HG03103 (cell line): ENCODE data around the gene TBL1X.

Experiments used
- ATAC-seq: cut with Tn5 transposase; IDR thresholded peaks from one replicate; pipeline ENCODE4 v1.9.1; 2021; ENCODE audit warnings: low read depth; ENCODE audit not compliant: unreplicated experiment

The TBL1X gene

GRCh38 chrX:9656277-9656676 lies 191.4 kb downstream of the TBL1X start:
- ATAC-seq = no peak

- no peak for ATAC-seq
Measured at GRCh38 chrX:9656871-9657270, 192.0 kb downstream of the TBL1X start.

DNA sequence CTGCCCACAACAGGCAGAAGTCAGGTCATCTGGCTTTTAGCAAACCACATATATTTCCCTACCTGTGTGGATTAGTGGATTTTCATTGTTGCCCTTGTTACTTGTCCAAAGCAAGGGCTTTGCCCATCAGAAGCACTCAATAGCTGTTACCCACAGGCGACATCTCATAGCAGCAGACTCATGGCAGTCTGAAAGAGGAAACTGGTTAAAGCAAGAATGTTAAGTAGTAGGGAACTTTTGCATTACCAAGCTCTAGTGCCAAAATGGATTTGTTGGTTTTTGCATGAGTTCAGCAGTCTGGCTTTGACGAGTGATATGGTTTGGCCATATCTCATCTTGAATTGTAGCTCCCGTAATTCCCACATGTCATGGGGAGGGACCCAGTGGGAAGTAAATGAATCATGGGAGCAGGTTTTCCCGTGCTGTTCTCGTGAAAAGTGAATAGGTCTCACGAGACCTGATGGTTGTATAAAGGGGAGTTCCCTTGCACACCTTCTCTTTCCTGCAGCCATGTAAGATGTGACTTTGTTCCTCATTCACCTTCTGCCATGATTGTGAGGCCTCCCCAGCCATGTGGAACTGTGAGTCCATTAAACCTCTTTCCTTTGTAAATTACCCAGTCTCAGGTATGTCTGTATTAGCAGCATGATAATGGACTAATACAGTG lies 192.9 kb downstream of the TBL1X start:
- ATAC-seq = no peak

DNA sequence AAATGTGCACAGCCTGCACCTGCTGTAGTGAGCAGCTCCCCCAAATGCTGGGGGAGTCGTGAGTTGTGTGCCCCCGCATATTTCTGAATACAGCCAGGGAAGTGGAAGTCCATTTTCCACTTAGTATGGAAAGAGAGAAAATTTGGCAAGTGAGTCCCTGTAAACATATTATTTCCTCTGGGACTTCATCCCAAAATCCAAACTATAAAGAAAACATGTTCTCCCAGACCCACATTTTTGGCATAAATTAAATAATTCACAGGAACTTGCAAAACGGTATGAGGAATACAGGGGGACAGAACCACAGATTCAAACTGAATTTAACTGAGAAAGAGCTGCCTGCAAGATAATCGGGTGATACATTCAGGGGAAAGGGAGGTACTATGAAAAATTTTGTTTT lies 193.6 kb downstream of the TBL1X start:
- no peak for ATAC-seq

DNA sequence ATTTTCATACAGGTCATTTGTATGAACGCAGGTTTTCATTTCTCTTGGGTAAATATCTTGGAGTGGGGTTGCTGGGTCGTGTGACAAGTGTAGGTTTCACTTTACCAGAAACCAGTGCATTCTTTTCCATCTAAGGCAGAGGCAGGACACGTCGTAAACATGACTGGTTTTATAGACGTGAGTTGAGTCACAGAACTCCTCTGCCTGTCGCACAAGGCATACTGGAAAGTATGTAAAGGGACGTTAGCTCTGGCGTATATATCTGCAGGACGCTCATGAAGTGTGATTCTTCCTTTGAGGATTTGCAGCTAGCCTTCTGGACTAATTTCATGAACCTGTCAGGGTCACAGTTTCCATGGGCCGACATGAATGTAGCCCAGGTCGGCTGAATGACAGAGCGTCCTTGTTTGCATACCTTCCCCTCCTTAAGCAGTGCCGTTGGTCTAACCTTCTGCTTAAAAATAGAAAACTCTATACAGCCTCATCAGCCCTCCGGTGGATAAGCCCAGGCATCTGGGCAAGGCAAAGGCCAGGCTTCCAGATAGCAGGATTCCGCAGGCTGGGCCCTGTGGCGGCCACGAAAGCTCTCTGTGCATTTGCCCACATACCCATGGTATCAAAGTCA lies 194.8 kb downstream of the TBL1X start:
- ATAC-seq = no peak

- ATAC-seq = no peak
Measured at GRCh38 chrX:9662148-9662547, 197.3 kb downstream of the TBL1X start.

GRCh38 chrX:9663216-9663615 lies 198.4 kb downstream of the TBL1X start:
- no peak for ATAC-seq

DNA sequence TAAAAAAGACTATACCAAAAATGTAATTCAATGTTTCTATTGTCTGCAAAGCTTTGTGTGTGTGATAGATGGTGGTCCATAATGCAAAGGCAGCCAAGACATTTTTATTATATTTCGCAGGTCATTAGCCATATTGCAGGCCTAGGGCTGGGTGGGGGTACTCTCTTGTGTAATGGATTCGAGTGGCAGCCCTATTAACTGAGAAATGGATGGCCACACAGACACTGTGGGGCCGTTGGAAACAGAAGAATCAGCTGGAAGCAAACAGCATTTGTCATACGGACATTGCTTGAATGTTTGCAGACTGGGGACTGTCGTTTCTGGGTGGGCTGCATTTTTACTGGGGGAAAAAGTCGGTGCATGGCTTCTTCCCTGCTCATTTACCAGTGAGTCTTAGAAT lies 199.4 kb downstream of the TBL1X start:
- ATAC-seq = no peak

DNA sequence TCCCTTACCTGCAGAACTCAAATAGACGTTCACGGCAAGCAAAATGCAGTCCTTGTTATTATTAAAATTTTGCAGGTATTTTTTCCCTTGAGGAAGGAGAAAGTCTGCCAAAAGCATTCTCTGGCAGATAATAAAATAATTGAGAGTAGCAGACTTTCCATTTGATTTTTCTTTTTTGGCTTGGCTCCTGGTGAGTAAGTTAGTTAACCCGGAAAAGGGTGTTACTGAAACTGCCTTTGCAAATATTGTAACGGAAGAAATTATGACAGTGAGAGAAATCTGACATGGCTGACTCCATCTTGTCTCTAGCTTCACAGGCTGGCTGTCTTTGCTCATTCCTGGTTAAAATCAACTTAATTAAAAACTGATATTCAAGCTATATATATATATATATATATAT lies 200.3 kb downstream of the TBL1X start:
- ATAC-seq = no peak

DNA sequence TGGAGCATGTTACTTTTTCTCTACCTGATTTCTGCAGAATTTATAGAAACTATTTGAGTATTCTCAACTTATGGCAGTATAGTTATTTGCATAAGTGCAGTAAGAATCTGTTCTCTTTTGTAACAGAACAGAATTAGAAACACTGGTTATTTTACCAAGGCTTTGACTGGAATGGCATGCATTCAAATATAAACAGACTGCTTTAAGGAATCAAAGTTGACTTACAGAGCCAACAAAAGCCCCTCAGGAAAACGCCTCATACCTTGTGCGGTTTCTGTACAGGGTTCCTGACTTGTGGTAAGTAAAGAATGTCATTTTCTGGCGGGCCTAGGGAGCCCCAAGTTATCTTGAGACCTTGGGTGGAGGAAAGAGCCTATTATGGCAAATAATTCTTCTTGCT lies 203.7 kb downstream of the TBL1X start:
- no peak for ATAC-seq

DNA sequence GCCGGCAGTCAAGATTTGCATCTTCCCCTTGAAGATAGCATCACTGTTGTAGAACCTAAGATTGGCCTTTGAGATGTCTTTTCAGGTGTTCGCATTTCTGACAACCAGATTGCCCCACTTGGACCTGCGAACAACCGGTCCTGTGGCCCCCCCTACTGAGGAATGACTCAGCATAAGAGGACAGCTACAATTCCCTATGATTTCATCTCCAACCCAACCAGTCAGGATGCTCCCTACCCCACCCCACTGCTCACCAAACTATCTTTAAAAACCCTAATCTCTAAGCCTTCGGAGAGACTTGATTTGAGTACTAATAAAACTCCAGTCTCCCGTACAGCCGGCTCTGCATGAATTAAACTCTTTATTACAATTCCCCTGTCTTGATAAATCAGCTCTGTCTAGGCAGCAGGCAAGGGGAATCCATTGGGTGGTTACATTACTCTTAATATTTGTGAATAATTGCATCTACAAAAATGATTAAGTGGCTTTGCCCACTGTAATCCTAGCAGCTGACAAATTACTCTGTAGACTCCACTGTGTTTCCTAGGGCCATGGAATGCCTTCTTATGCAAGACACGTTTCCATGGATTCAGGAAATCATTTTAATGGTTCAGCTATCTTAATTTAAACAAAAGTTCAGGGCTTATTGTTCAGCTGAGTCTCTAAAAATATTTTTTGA lies 205.4 kb downstream of the TBL1X start:
- ATAC-seq = no peak

DNA sequence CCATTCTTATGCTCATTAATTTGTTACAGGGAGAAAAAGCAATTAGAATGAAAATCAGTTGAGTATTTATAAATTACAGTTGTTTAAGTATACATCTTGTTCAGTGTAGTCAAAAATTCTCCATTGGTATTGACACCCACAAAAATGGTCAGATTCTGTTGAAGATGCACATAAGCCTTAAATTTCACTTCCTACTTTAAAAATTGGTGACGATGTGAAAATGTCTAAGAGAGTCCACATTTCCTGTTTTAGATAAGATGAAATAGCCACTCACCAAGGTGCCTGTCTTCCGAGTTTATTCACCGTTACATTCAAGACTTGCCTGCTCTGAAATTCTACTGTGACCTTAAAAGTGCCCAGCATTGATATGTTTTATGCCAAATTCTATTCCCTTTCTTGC lies 207.1 kb downstream of the TBL1X start:
- ATAC-seq = no peak

DNA sequence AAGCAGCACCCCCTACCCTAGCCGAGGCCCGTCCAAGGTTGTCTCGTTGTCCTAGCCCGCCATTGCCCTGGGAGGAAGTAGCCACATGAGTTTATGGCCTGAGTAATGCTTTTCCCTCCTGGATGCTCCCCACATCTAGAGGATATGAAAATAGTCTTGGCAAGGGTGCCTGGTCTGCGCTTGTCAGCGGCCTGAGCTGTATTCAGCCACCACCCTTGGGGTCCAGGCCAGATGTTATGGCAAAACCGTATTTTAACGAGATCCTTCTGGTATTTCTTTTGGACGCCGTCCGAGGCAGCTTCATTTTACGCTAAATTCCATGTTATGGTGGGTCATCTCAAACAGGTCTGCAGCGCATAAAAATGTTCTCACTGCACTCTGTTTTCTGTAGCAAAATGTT lies 211.4 kb downstream of the TBL1X start:
- ATAC-seq = no peak

- no peak for ATAC-seq
Measured at GRCh38 chrX:9676738-9677097, 211.9 kb downstream of the TBL1X start.

- peak; percentile 95 for ATAC-seq
Measured at GRCh38 chrX:9677098-9677739, 212.4 kb downstream of the TBL1X start.

DNA sequence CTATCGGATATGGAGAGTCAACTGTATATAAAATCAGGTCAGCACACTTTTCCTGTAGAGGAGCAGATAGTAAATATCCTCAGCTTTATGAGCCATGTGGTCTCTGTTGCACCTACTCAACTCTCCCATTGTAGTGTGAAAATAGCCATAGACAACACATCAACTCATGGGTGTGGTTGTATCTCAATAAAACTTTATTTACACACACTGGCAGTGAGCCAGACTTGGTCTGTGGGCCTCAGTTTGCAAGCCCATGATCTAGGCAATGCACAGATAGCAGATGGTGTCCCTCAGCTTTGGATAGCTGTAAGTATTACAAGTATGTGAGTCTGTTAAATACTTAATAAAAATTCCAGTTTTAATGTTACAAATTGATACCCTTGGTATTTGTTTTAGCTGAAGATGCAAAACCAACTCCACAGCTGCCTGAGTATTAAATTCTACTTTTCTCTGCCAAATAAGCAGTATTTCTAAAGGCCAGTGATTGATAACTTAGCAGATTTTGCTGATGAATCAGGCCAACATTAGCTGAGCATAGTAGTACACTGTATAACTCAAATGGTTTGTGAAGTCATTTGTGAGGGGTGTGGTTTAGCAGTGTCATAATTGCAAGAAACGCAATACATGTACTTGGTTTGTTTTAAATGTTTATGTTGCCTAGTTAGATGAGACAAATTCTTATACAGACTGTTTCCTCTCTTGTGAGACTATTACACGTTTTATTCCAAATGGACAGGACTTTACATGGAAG lies 213.5 kb downstream of the TBL1X start:
- ATAC-seq = no peak

DNA sequence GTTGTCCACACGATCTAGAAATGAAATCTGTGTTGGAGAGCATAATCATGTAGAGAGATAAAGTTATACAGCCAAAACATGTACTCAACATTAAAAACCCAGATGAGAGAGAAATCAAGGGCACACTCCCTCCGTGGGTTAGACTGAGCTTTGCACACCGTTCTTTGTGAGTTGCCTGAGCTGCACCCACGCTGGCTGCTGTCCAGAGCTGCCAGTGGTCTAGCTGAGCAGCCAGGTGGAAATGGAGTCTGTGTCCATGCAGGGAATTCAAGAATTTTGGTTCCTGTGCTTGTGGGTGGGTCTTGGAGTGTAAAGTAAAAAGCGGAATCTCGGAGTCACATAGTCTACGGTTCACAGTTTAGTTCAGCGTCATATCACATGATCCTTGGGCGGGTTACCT lies 216.2 kb downstream of the TBL1X start:
- no peak for ATAC-seq

DNA sequence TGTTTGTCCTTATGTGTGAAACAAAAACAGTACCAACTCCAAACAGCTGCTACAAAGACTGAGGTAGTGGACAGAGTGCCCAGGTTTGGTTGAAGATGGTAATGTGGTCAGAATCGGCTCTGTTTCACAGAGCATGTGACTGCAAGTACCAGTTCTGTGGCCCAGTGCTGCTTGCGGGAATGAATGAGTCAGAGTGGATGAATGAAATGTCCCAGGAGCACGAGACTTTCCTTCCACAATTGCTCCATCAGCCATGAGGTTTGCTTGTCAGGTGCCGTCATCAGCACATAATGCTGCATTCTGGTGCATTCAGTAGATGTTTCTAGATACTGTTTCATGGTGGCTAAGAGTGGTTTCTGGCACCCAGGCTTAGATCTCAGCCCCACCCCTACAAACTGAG lies 216.6 kb downstream of the TBL1X start:
- ATAC-seq = no peak

GRCh38 chrX:9682456-9682855 lies 217.6 kb downstream of the TBL1X start:
- no peak for ATAC-seq

GRCh38 chrX:9682861-9683260 lies 218.0 kb downstream of the TBL1X start:
- ATAC-seq = no peak

GRCh38 chrX:9683350-9683749 lies 218.5 kb downstream of the TBL1X start:
- ATAC-seq = no peak
